HEK293 (cell line): ENCODE measurements around the gene FOXN3.
A peak's percentile ranks its signal among the peaks of the same experiment; 100 is the strongest.

ENCODE experiments used
- CTCF ChIA-PET: fragments of 350-600 bp; formaldehyde crosslinking; extraction: SDS; loops from one replicate; lab custom pipeline; 2021; ENCODE audit warnings: antibody characterized with exemption; lab: Yijun Ruan, JAX
- POLR2A ChIA-PET: fragments of 300-600 bp; formaldehyde crosslinking; extraction: SDS; loops from one replicate; lab custom pipeline; 2020; ENCODE audit warnings: antibody characterized with exemption, inconsistent platforms; lab: Yijun Ruan, JAX
- H3K27ac ChIP-seq: fragments of 200-500 bp; sonication (Bioruptor generic); 2 replicates; pipeline ENCODE4 v1.5.1; 2014; ENCODE audit warnings: low read depth, low read length, control low read depth, inconsistent platforms; ENCODE audit errors: extremely low read depth
- H3K36me3 ChIP-seq, 2 experiments: fragments of 200-500 bp in 1 of 2; sonication (Bioruptor generic) in 1 of 2; 1 replicate in 1 of 2; 2 replicates in 1 of 2; pipeline ENCODE4 v1.5.1; 2014 to 2017; ENCODE audit warnings: inconsistent platforms in 2 of 2, low read length in 2 of 2; ENCODE audit not compliant: control insufficient read depth in 2 of 2, insufficient read depth in 1 of 2
- H3K4me1 ChIP-seq: fragments of 200-500 bp; sonication (Bioruptor generic); 2 replicates; pipeline ENCODE4 v1.5.1; 2014; ENCODE audit warnings: mild to moderate bottlenecking, low read length, inconsistent platforms; ENCODE audit not compliant: control insufficient read depth, insufficient read depth
- H3K4me3 ChIP-seq: 2 replicates; pipeline ENCODE4 v1.5.1; 2011; ENCODE audit warnings: low read depth, mild to moderate bottlenecking, control low read depth, low read length, moderate library complexity
- H3K9me3 ChIP-seq: fragments of 200-500 bp; sonication (Bioruptor generic); 2 replicates; pipeline ENCODE4 v1.5.1; 2014; ENCODE audit warnings: low read depth, low read length, inconsistent platforms; ENCODE audit not compliant: control insufficient read depth, insufficient read depth
- HOXA7 ChIP-seq: sonication (generic); formaldehyde crosslinking; IDR thresholded peaks from 2 replicates; pipeline ENCODE4 v1.8.1; 2022; ENCODE audit warnings: missing genetic modification reagents, borderline replicate concordance
- HOXC10 ChIP-seq: sonication (generic); formaldehyde crosslinking; IDR thresholded peaks from 2 replicates; pipeline ENCODE4 v1.8.1; 2023; ENCODE audit warnings: mild to moderate bottlenecking, missing genetic modification reagents
- PRDM1 ChIP-seq: fragments of 450-650 bp; formaldehyde crosslinking; IDR thresholded peaks from 2 replicates; pipeline ENCODE4; 2016; ENCODE audit warnings: missing biosample characterization, missing genetic modification characterization
- SCRT2 ChIP-seq: fragments of 450-650 bp; formaldehyde crosslinking; IDR thresholded peaks from 2 replicates; pipeline ENCODE4 v1.5.1; 2016; ENCODE audit warnings: missing biosample characterization, missing genetic modification characterization
- YY2 ChIP-seq: fragments of 450-650 bp; formaldehyde crosslinking; IDR thresholded peaks from 2 replicates; pipeline ENCODE4 v1.5.1; 2016; ENCODE audit warnings: missing biosample characterization, missing genetic modification characterization
- ZBTB20 ChIP-seq: fragments of 450-650 bp; formaldehyde crosslinking; IDR thresholded peaks from 2 replicates; pipeline ENCODE4 v1.5.1; 2016; ENCODE audit warnings: missing biosample characterization, missing genetic modification characterization
- ZBTB21 ChIP-seq: fragments of 450-650 bp; formaldehyde crosslinking; IDR thresholded peaks from 2 replicates; pipeline ENCODE4 v1.5.1; 2017; ENCODE audit warnings: missing biosample characterization, missing genetic modification characterization
- ZNF10 ChIP-seq: fragments of 450-650 bp; formaldehyde crosslinking; IDR thresholded peaks from 2 replicates; pipeline ENCODE4 v1.5.1; 2017; ENCODE audit warnings: missing biosample characterization, missing genetic modification characterization
- ZNF157 ChIP-seq: fragments of 450-650 bp; formaldehyde crosslinking; IDR thresholded peaks from 2 replicates; pipeline ENCODE4 v1.5.1; 2016; ENCODE audit warnings: missing biosample characterization, missing genetic modification characterization
- ZNF184 ChIP-seq: fragments of 450-650 bp; IDR thresholded peaks from 2 replicates; pipeline ENCODE4 v1.5.1; 2018; ENCODE audit warnings: missing biosample characterization, mild to moderate bottlenecking, missing genetic modification characterization
- ZNF2 ChIP-seq: fragments of 450-650 bp; formaldehyde crosslinking; IDR thresholded peaks from 2 replicates; pipeline ENCODE4 v1.5.1; 2016; ENCODE audit warnings: missing biosample characterization, missing genetic modification characterization
- ZNF214 ChIP-seq: fragments of 450-650 bp; formaldehyde crosslinking; IDR thresholded peaks from 2 replicates; pipeline ENCODE4 v1.5.1; 2017; ENCODE audit warnings: missing biosample characterization, mild to moderate bottlenecking, missing genetic modification characterization, borderline replicate concordance
- ZNF239 ChIP-seq: fragments of 450-650 bp; formaldehyde crosslinking; IDR thresholded peaks from 2 replicates; pipeline ENCODE4 v1.5.1; 2016; ENCODE audit warnings: missing biosample characterization, missing genetic modification characterization
- ZNF404 ChIP-seq: fragments of 450-650 bp; formaldehyde crosslinking; IDR thresholded peaks from 2 replicates; pipeline ENCODE4 v1.5.1; 2017; ENCODE audit warnings: missing biosample characterization, missing genetic modification characterization
- ZNF529 ChIP-seq: fragments of 450-650 bp; formaldehyde crosslinking; IDR thresholded peaks from 2 replicates; pipeline ENCODE4 v1.5.1; 2017; ENCODE audit warnings: missing genetic modification characterization, missing biosample characterization; ENCODE audit not compliant: insufficient replicate concordance
- ZNF530 ChIP-seq: fragments of 450-650 bp; formaldehyde crosslinking; IDR thresholded peaks from 2 replicates; pipeline ENCODE4 v1.5.1; 2016; ENCODE audit warnings: low read depth, missing biosample characterization, missing genetic modification characterization
- ZNF548 ChIP-seq: fragments of 450-650 bp; formaldehyde crosslinking; IDR thresholded peaks from 2 replicates; pipeline ENCODE4 v1.5.1; 2016; ENCODE audit warnings: missing biosample characterization, missing genetic modification characterization
- ZNF571 ChIP-seq: fragments of 450-650 bp; formaldehyde crosslinking; IDR thresholded peaks from 2 replicates; pipeline ENCODE4 v1.5.0; 2017; ENCODE audit warnings: missing biosample characterization, missing genetic modification characterization
- ZNF621 ChIP-seq: fragments of 450-650 bp; formaldehyde crosslinking; IDR thresholded peaks from 2 replicates; pipeline ENCODE4 v1.5.1; 2017; ENCODE audit warnings: missing biosample characterization, missing genetic modification characterization
- ZNF670 ChIP-seq: fragments of 450-650 bp; formaldehyde crosslinking; IDR thresholded peaks from 2 replicates; pipeline ENCODE4 v1.5.1; 2016; ENCODE audit warnings: missing biosample characterization, missing genetic modification characterization, low read depth
- TF ChIP-seq, protein P1 (sequence below): fragments of 450-650 bp; formaldehyde crosslinking; IDR thresholded peaks from 2 replicates; pipeline ENCODE4 v1.5.1; 2016; ENCODE audit warnings: missing biosample characterization, missing genetic modification characterization
- TF ChIP-seq, protein P2 (sequence below): fragments of 450-650 bp; formaldehyde crosslinking; IDR thresholded peaks from 2 replicates; pipeline ENCODE4 v1.5.1; 2016; ENCODE audit warnings: missing biosample characterization, missing genetic modification characterization, borderline replicate concordance

FOXN3 gene

DNA sequence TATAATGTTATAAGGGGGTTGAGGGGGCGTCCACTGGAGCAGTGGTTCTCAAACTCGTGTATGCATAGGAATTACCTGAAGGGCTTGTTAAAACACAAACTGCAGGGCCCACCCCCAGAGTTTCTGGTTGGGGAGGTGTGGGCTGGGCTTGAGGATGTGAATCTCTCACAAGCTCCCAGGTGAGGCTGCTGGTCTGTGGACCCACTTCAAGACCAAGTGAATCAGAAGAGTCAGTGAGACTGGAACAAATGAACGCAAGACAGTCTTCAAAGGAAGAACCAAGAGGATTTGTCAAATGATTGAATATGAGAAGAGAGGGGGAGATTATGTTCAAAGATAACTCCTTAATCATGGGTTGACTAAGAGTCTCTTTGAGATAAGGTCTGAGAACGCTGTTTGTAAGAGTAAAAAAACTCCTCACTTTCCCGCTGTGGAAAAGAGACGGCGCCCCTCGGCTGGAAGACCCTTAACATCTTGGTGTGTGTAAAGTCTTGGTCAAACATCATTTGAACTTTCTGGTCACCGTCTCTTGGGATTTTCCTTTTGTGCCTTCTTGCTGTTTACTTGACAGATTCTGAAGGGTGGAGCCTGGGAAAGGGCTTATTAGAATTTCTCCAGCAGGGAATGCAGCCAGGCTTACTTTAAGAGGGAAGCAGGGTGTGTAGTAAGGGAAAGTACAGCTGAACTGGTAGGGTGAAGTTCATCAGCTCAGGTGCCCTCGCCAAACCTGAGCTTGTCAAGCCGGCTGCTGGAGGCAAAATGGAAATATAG lies 5.3 kb upstream of the FOXN3 start:
- Histone ChIP-seq H3K27ac (no peak overlapping the region), H3K9me3 (no peaks in the 10 kb centered on the region), H3K4me1 (peaks cover 23% of the 10 kb centered on the region), H3K36me3 (no peaks in the 10 kb centered on the region), H3K4me3 (no peak overlapping the region)
- CTCF ChIA-PET = no interaction called here
- TF ChIP-seq PRDM1 = 0 out of 2 replicates have a peak, but pooled peaks have one; percentile 51
- TF ChIP-seq ZNF239 (tag by site-specific recombination) = no peak
- POLR2A ChIA-PET = no interaction called here

DNA sequence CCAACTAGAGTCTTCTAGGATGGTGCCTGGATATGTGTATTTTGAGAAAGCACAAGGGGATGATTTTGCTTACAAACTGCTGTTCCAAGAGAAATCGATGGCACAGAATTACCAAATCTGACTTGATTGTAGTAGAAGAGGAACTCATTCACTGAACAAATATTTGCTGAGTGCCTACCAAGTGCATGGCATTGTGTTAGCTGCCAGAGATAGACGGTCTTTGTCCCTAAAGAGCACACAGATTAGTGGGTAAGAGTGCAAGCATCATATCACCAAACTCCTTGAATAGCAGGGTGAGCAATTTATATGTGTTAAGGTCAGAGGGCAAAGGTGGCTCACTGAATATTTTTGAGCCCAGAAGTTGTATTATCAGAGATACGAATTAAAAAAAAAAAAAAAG lies 3.5 kb upstream of the FOXN3 start:
- H3K27ac ChIP-seq = no peak overlapping the region
- ChIA-PET CTCF (no interaction called here), POLR2A (no interaction called here)
- no peaks in the 10 kb centered on the region for H3K36me3 ChIP-seq
- TF ChIP-seq SCRT2 (tag by site-specific recombination) (no peak), ZNF530 (tag by site-specific recombination) (no peak), HOXC10 (CRISPR knock-in tag) (no peak), HOXA7 (CRISPR knock-in tag) (no peak), ZBTB21 (tag by site-specific recombination) (no peak), ZBTB20 (no peak), ZNF214 (no peak), ZNF529 (tag by site-specific recombination) (no peak)
- TF ChIP-seq, protein P1, sequence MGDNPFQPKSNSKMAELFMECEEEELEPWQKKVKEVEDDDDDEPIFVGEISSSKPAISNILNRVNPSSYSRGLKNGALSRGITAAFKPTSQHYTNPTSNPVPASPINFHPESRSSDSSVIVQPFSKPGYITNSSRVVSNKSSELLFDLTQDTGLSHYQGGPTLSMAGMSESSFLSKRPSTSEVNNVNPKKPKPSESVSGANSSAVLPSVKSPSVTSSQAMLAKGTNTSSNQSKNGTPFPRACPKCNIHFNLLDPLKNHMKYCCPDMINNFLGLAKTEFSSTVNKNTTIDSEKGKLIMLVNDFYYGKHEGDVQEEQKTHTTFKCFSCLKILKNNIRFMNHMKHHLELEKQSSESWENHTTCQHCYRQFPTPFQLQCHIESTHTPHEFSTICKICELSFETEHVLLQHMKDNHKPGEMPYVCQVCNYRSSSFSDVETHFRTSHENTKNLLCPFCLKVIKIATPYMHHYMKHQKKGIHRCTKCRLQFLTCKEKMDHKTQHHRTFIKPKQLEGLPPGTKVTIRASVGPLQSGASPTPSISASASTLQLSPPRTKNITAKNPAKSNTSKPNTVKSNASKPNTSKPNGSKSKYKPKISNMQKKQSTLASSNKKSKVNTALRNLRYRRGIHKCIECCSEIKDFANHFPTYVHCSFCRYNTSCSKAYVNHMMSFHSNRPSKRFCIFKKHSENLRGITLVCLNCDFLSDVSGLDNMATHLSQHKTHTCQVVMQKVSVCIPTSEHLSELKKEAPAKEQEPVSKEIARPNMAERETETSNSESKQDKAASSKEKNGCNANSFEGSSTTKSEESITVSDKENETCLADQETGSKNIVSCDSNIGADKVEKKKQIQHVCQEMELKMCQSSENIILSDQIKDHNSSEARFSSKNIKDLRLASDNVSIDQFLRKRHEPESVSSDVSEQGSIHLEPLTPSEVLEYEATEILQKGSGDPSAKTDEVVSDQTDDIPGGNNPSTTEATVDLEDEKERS (tag by site-specific recombination) = no peak
- H3K4me1 ChIP-seq = peaks cover 23% of the 10 kb centered on the region
- H3K9me3 ChIP-seq = no peaks in the 10 kb centered on the region
- no peak overlapping the region for H3K4me3 ChIP-seq

DNA sequence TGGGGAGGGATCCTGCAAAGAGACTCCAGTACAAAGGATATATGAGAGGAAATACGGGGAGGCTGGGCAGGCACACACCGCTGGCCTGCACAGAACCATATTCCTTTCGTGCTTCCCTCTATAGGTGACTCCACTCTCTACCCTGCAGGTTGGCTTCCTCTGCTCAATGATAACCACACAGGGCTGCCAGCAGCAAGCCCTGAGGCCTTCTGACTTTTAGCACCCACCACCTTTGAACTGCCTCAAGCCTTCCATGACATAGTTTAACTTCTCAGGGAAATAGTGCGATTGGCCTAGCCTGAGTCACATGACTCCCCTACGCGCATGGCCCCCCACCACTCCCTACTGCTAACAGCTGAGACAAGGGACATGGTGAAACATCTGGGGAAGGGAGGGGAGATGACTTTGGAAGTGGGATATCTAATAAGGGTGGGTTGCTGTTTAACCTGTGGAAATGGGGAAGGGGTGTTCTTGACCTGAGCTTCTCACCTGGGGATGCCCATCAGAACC lies 3.0 kb upstream of the FOXN3 start:
- peaks cover 26% of the 10 kb centered on the region for H3K4me1 ChIP-seq
- H3K27ac ChIP-seq = no peak overlapping the region
- CTCF ChIA-PET = no interaction called here
- no peaks in the 10 kb centered on the region for H3K36me3 ChIP-seq
- POLR2A ChIA-PET = no interaction called here
- H3K9me3 ChIP-seq = no peaks in the 10 kb centered on the region
- no peak overlapping the region for H3K4me3 ChIP-seq
- TF ChIP-seq ZNF548 (tag by site-specific recombination) = no peak
- TF ChIP-seq, protein P2, sequence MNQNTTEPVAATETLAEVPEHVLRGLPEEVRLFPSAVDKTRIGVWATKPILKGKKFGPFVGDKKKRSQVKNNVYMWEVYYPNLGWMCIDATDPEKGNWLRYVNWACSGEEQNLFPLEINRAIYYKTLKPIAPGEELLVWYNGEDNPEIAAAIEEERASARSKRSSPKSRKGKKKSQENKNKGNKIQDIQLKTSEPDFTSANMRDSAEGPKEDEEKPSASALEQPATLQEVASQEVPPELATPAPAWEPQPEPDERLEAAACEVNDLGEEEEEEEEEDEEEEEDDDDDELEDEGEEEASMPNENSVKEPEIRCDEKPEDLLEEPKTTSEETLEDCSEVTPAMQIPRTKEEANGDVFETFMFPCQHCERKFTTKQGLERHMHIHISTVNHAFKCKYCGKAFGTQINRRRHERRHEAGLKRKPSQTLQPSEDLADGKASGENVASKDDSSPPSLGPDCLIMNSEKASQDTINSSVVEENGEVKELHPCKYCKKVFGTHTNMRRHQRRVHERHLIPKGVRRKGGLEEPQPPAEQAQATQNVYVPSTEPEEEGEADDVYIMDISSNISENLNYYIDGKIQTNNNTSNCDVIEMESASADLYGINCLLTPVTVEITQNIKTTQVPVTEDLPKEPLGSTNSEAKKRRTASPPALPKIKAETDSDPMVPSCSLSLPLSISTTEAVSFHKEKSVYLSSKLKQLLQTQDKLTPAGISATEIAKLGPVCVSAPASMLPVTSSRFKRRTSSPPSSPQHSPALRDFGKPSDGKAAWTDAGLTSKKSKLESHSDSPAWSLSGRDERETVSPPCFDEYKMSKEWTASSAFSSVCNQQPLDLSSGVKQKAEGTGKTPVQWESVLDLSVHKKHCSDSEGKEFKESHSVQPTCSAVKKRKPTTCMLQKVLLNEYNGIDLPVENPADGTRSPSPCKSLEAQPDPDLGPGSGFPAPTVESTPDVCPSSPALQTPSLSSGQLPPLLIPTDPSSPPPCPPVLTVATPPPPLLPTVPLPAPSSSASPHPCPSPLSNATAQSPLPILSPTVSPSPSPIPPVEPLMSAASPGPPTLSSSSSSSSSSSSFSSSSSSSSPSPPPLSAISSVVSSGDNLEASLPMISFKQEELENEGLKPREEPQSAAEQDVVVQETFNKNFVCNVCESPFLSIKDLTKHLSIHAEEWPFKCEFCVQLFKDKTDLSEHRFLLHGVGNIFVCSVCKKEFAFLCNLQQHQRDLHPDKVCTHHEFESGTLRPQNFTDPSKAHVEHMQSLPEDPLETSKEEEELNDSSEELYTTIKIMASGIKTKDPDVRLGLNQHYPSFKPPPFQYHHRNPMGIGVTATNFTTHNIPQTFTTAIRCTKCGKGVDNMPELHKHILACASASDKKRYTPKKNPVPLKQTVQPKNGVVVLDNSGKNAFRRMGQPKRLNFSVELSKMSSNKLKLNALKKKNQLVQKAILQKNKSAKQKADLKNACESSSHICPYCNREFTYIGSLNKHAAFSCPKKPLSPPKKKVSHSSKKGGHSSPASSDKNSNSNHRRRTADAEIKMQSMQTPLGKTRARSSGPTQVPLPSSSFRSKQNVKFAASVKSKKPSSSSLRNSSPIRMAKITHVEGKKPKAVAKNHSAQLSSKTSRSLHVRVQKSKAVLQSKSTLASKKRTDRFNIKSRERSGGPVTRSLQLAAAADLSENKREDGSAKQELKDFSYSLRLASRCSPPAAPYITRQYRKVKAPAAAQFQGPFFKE (tag by site-specific recombination) = no peak
- TF ChIP-seq YY2 (tag by site-specific recombination) = no peak
- no peak for TF ChIP-seq ZNF2 (tag by site-specific recombination)
- TF ChIP-seq ZNF670 = no peak
- TF ChIP-seq ZNF621 (tag by site-specific recombination) = no peak
- no peak for TF ChIP-seq ZNF10
- TF ChIP-seq ZNF571 (tag by site-specific recombination) = no peak
- no peak for TF ChIP-seq ZNF404
- TF ChIP-seq ZNF157 (tag by site-specific recombination) = no peak
- no peak for TF ChIP-seq ZNF184 (tag by site-specific recombination)
